ENCODE data around the gene CDH7.

CDH7 gene

GRCh38 chr18:65768120-65768778 lies 17.4 kb downstream of the CDH7 start:
- no peak for DNase-seq

- DNase-seq: no peak
Measured at GRCh38 chr18:65769652-65770051, 18.8 kb downstream of the CDH7 start.

GRCh38 chr18:65786474-65786873 lies 35.7 kb downstream of the CDH7 start:
- no peak for DNase-seq

- DNase-seq: no peak
Measured at GRCh38 chr18:65788373-65788772, 37.6 kb downstream of the CDH7 start.

GRCh38 chr18:65790604-65791003 lies 39.8 kb downstream of the CDH7 start:
- no peak for DNase-seq

- DNase-seq: no peak
Measured at GRCh38 chr18:65791719-65792118, 40.9 kb downstream of the CDH7 start.

- DNase-seq: no peak
Measured at GRCh38 chr18:65792456-65793074, 41.8 kb downstream of the CDH7 start.

- DNase-seq: no peak
Measured at GRCh38 chr18:65808759-65809158, 57.9 kb downstream of the CDH7 start.

- DNase-seq: no peak
Measured at GRCh38 chr18:65811307-65811706, 60.5 kb downstream of the CDH7 start.

GRCh38 chr18:65815506-65815905 lies 64.7 kb downstream of the CDH7 start:
- DNase-seq: peak in 1 of 56 donors; percentile 6

- DNase-seq: no peak
Measured at GRCh38 chr18:65817178-65817577, 66.4 kb downstream of the CDH7 start.

GRCh38 chr18:65821911-65822310 lies 71.1 kb downstream of the CDH7 start:
- no peak for DNase-seq

- DNase-seq: no peak
Measured at GRCh38 chr18:65822826-65823225, 72.0 kb downstream of the CDH7 start.

GRCh38 chr18:65827444-65827843 lies 76.6 kb downstream of the CDH7 start:
- no peak for DNase-seq

- DNase-seq: peak in 3 of 56 donors; percentile 6 to 27 (median 8)
Measured at GRCh38 chr18:65835881-65836280, 85.1 kb downstream of the CDH7 start.

- no peak for DNase-seq
Measured at GRCh38 chr18:65846107-65846506, 95.3 kb downstream of the CDH7 start.

- no peak for DNase-seq
Measured at GRCh38 chr18:65852273-65852672, 101.5 kb downstream of the CDH7 start.

- no peak for DNase-seq
Measured at GRCh38 chr18:65859075-65859474, 108.3 kb downstream of the CDH7 start.

- DNase-seq: no peak
Measured at GRCh38 chr18:65869527-65869926, 118.7 kb downstream of the CDH7 start.

GRCh38 chr18:65876310-65876709 lies 125.5 kb downstream of the CDH7 start:
- no peak for DNase-seq

- DNase-seq: no peak
Measured at GRCh38 chr18:65897292-65897691, 146.5 kb downstream of the CDH7 start.

- no peak for DNase-seq
Measured at GRCh38 chr18:65901522-65901921, 150.7 kb downstream of the CDH7 start.

- DNase-seq: no peak
Measured at GRCh38 chr18:65906621-65907034, 155.8 kb downstream of the CDH7 start.

Measured in nucleus accumbens (tissue), 56 donors.